Measurements from ENCODE around the gene RPS10.
"Not testable (repeated sequence)": the region's sequence is repeated elsewhere in the genome, so short reads cannot be mapped to it uniquely, and the experiment has no call there.

Gene RPS10

GRCh38 chr6:34393966-34394305 lies 31.9 kb downstream of the RPS10 start:
- in situ Hi-C loops (cut with HindIII; ENCODE audit: low sequenced_read_pairs), result no loop called here

GRCh38 chr6:34393191-34393965 lies 32.5 kb downstream of the RPS10 start:
- in situ Hi-C loops (cut with HindIII; ENCODE audit: low sequenced_read_pairs), result no loop called here

- in situ Hi-C loops (cut with HindIII; ENCODE audit: low sequenced_read_pairs), result no loop called here
Observed at GRCh38 chr6:34392497-34393190, 33.2 kb downstream of the RPS10 start, which contains the start of gene NUDT3. NUDT3 (minus strand) TSS chr6:34392669; CDS start chr6:34392362, 307 bp downstream.

- in situ Hi-C loops (cut with HindIII; ENCODE audit: low sequenced_read_pairs), result no loop called here
Observed at GRCh38 chr6:34391786-34392496, 33.9 kb downstream of the RPS10 start.

- in situ Hi-C loops (cut with HindIII; ENCODE audit: low sequenced_read_pairs), result no loop called here
Observed at GRCh38 chr6:34391473-34391785, 34.4 kb downstream of the RPS10 start.

- in situ Hi-C loops (cut with HindIII; ENCODE audit: low sequenced_read_pairs), result no loop called here
Observed at GRCh38 chr6:34390531-34391472, 35.1 kb downstream of the RPS10 start.

- in situ Hi-C loops (cut with HindIII; ENCODE audit: low sequenced_read_pairs), result no loop called here
Observed at GRCh38 chr6:34389034-34389433, 36.8 kb downstream of the RPS10 start.

GRCh38 chr6:34388421-34388820 lies 37.4 kb downstream of the RPS10 start:
- in situ Hi-C loops (cut with HindIII; ENCODE audit: low sequenced_read_pairs), result no loop called here

GRCh38 chr6:34386316-34387137 lies 39.3 kb downstream of the RPS10 start:
- in situ Hi-C loops (cut with HindIII; ENCODE audit: low sequenced_read_pairs), result no loop called here

GRCh38 chr6:34385793-34386195 lies 40.1 kb downstream of the RPS10 start:
- in situ Hi-C loops (cut with HindIII; ENCODE audit: low sequenced_read_pairs), result no loop called here

- in situ Hi-C loops (cut with HindIII; ENCODE audit: low sequenced_read_pairs), result no loop called here
Observed at GRCh38 chr6:34384321-34385153, 41.3 kb downstream of the RPS10 start.

- in situ Hi-C loops (cut with HindIII; ENCODE audit: low sequenced_read_pairs), result no loop called here
Observed at GRCh38 chr6:34383656-34384320, 42.1 kb downstream of the RPS10 start.

GRCh38 chr6:34383161-34383631 lies 42.7 kb downstream of the RPS10 start:
- in situ Hi-C loops (cut with HindIII; ENCODE audit: low sequenced_read_pairs), result no loop called here

GRCh38 chr6:34381081-34381480 lies 44.8 kb downstream of the RPS10 start:
- in situ Hi-C loops (cut with HindIII; ENCODE audit: low sequenced_read_pairs), result no loop called here

- in situ Hi-C loops (cut with HindIII; ENCODE audit: low sequenced_read_pairs), result no loop called here
Observed at GRCh38 chr6:34378470-34378869, 47.4 kb downstream of the RPS10 start.

GRCh38 chr6:34377984-34378383 lies 47.9 kb downstream of the RPS10 start:
- in situ Hi-C loops (cut with HindIII; ENCODE audit: low sequenced_read_pairs), result no loop called here

- in situ Hi-C loops (cut with HindIII; ENCODE audit: low sequenced_read_pairs), result not testable (repeated sequence)
Observed at GRCh38 chr6:34377571-34377970, 48.3 kb downstream of the RPS10 start.

- in situ Hi-C loops (cut with HindIII; ENCODE audit: low sequenced_read_pairs), result no loop called here
Observed at GRCh38 chr6:34375833-34376232, 50.0 kb downstream of the RPS10 start.

All from endothelial cell of hepatic sinusoid (primary cell).